Small intestine (tissue), 7 donors: ENCODE data around the gene HES1. TPM values are rescaled to one million over a fixed set of nuclear protein-coding genes. Genes with fewer than 3 reads are reported as not detected.

Source experiments
- DNase-seq, 2 donors: peaks; one replicate each; pipeline versions ENCODE4 v3.0.0 to v3.0.0-alpha.2; 2013
- FAIRE-seq: peaks from 2 replicates; lab custom pipeline; 2012; peaks lifted over from hg19 to GRCh38; lab: Jason Lieb, UNC
- H3K27ac ChIP-seq, 3 donors: one replicate each; pipeline ENCODE4 v1.5.1; 2013; ENCODE audit warnings: low read length in 2 of 3, mild to moderate bottlenecking in 2 of 3, control low read depth in 1 of 3, inconsistent platforms in 1 of 3, low read depth in 1 of 3, moderate library complexity in 1 of 3
- H3K27me3 ChIP-seq, 3 donors: one replicate each; pipeline ENCODE4 v1.6.1; 2013; ENCODE audit warnings: low read length in 3 of 3, inconsistent platforms in 1 of 3; ENCODE audit not compliant: control insufficient read depth in 3 of 3, insufficient read depth in 3 of 3
- H3K36me3 ChIP-seq, 3 donors: one replicate each; pipeline ENCODE4 v1.6.1; 2013; ENCODE audit warnings: low read length in 3 of 3, inconsistent platforms in 1 of 3, low read depth in 1 of 3, mild to moderate bottlenecking in 1 of 3, moderate library complexity in 1 of 3; ENCODE audit not compliant: control insufficient read depth in 3 of 3, insufficient read depth in 2 of 3
- H3K4me1 ChIP-seq, 3 donors: one replicate each; pipeline ENCODE4 v1.6.1; 2013; ENCODE audit warnings: low read length in 2 of 3, inconsistent platforms in 1 of 3, low read depth in 1 of 3, mild to moderate bottlenecking in 1 of 3, moderate library complexity in 1 of 3; ENCODE audit not compliant: control insufficient read depth in 3 of 3, insufficient read depth in 2 of 3
- H3K4me3 ChIP-seq, 3 donors: one replicate each; pipeline ENCODE4 v1.5.1; 2013; ENCODE audit warnings: low read length in 3 of 3, control low read depth in 1 of 3, inconsistent platforms in 1 of 3, low read depth in 1 of 3, mild to moderate bottlenecking in 1 of 3, moderate library complexity in 1 of 3
- H3K9me3 ChIP-seq, 2 donors: one replicate each; pipeline ENCODE4 v1.6.1; 2013; ENCODE audit warnings: low read depth in 1 of 2, low read length in 1 of 2; ENCODE audit not compliant: control insufficient read depth in 2 of 2, insufficient read depth in 1 of 2
- WGBS, 3 donors: extraction: QIAGEN DNeasy Blood & Tissue Kit; methylation state at CpG; one replicate each; pipeline ENCODE4 v1.1.7; 2013; 5-methylcytosine and 5-hydroxymethylcytosine counted together
- polyA plus RNA-seq, 4 donors: library from polyadenylated mRNA; stranded (reverse) in 3 of 4; unstranded in 1 of 4; fragments of 200-250 nt in 3 of 4; fragments of 120-200 nt in 1 of 4; gene quantifications; one replicate each; pipeline versions ENCODE4 v1.2.1 to v1.2.3, GENCODE V29; 2013
- donor health status: healthy with polysubstance abuse.
- donor health status: control.
- donor health status: control.
- donor health status: Bipolar disorder and iron deficiency.
- donor health status: healthy.

Gene HES1
- polyA plus RNA-seq, 4 donors: 12.3 to 53.5 (median 27.5) TPM

- H3K27me3 ChIP-seq: no peaks in the 10 kb centered on the region
- 86 to 92% (median 90%) methylated on average over 9 of the region's 9 CpGs for WGBS, 3 donors
- no peak for DNase-seq
- H3K4me3 ChIP-seq: no peak overlapping the region
- no peak overlapping the region for H3K27ac ChIP-seq
- H3K36me3 ChIP-seq: no peaks in the 10 kb centered on the region
- H3K4me1 ChIP-seq: peaks cover 8 to 22% (median 10%) of the 10 kb centered on the region in 3 donors
- H3K9me3 ChIP-seq: no peaks in the 10 kb centered on the region
- no peak for FAIRE-seq
These were observed 30.7 kb upstream of the HES1 start for GRCh38 chr3:194105292-194105691.

- Histone ChIP-seq H3K27me3 (no peaks in the 10 kb centered on the region), H3K27ac (no peak overlapping the region), H3K4me1 (peaks cover 1 to 11% (median 6%) of the 10 kb centered on the region in 3 donors), H3K9me3 (no peaks in the 10 kb centered on the region), H3K36me3 (no peaks in the 10 kb centered on the region), H3K4me3 (no peak overlapping the region)
- DNase-seq (no peak), FAIRE-seq (no peak)
- 79 to 100% (median 88%) methylated on average over 1 of the region's 1 CpG for WGBS, 3 donors
These were observed 28.8 kb upstream of the HES1 start for GRCh38 chr3:194107107-194107506.

GRCh38 chr3:194109192-194109863 lies 26.6 kb upstream of the HES1 start:
- DNase-seq: no peak
- H3K36me3 ChIP-seq: no peaks in the 10 kb centered on the region
- H3K27ac ChIP-seq: no peak overlapping the region
- peaks cover 0 to 22% (median 6%) of the 10 kb centered on the region in 3 donors for H3K4me1 ChIP-seq
- no peaks in the 10 kb centered on the region for H3K9me3 ChIP-seq
- WGBS, 3 donors: 85 to 87% (median 87%) methylated on average over 3 of the region's 3 CpGs
- no peak for FAIRE-seq
- no peak overlapping the region for H3K4me3 ChIP-seq
- H3K27me3 ChIP-seq: no peaks in the 10 kb centered on the region

- peaks cover 0 to 22% (median 6%) of the 10 kb centered on the region in 3 donors for H3K4me1 ChIP-seq
- 63 to 73% (median 65%) methylated on average over 8 of the region's 9 CpGs for WGBS, 3 donors
- no peaks in the 10 kb centered on the region for H3K27me3 ChIP-seq
- H3K9me3 ChIP-seq: no peaks in the 10 kb centered on the region
- H3K36me3 ChIP-seq: no peaks in the 10 kb centered on the region
- no peak overlapping the region for H3K27ac ChIP-seq
- no peak overlapping the region for H3K4me3 ChIP-seq
- DNase-seq (no peak), FAIRE-seq (no peak)
These were observed 25.5 kb upstream of the HES1 start for GRCh38 chr3:194110483-194110882.

GRCh38 chr3:194111336-194111735 lies 24.6 kb upstream of the HES1 start:
- no peak for DNase-seq
- H3K4me3 ChIP-seq: no peak overlapping the region
- no peaks in the 10 kb centered on the region for H3K9me3 ChIP-seq
- no peak for FAIRE-seq
- H3K4me1 ChIP-seq: peaks cover 0 to 24% (median 6%) of the 10 kb centered on the region in 3 donors
- H3K27ac ChIP-seq: no peak overlapping the region
- 73 to 82% (median 82%) methylated on average over 4 of the region's 4 CpGs for WGBS, 3 donors
- no peaks in the 10 kb centered on the region for H3K27me3 ChIP-seq
- no peaks in the 10 kb centered on the region for H3K36me3 ChIP-seq

- Histone ChIP-seq H3K4me1 (peaks cover under 1 to 33% (median 6%) of the 10 kb centered on the region in 3 donors), H3K27ac (peak overlapping the region in 2 of 3 donors; percentile 66 to 77), H3K36me3 (no peaks in the 10 kb centered on the region), H3K9me3 (no peaks in the 10 kb centered on the region), H3K27me3 (no peaks in the 10 kb centered on the region), H3K4me3 (no peak overlapping the region)
- 8 to 45% (median 28%) methylated on average over 9 of the region's 9 CpGs for WGBS, 3 donors
- FAIRE-seq: no peak
- DNase-seq: peak; percentile 95 to 96
These were observed 23.5 kb upstream of the HES1 start for GRCh38 chr3:194112120-194113106.

- DNase-seq (peak in 1 of 2 donors; percentile 68), FAIRE-seq (no peak)
- Histone ChIP-seq H3K27ac (no peak overlapping the region), H3K36me3 (no peaks in the 10 kb centered on the region), H3K27me3 (no peaks in the 10 kb centered on the region), H3K4me3 (no peak overlapping the region), H3K4me1 (peaks cover 2 to 37% (median 3%) of the 10 kb centered on the region in 3 donors), H3K9me3 (no peaks in the 10 kb centered on the region)
- WGBS, 3 donors: 33 to 71% (median 69%) methylated on average over 7 of the region's 7 CpGs
These were observed 21.8 kb upstream of the HES1 start for GRCh38 chr3:194114123-194114522.

- no peaks in the 10 kb centered on the region for H3K27me3 ChIP-seq
- peak overlapping the region; percentile 14 to 47 (median 33) for H3K27ac ChIP-seq
- H3K36me3 ChIP-seq: no peaks in the 10 kb centered on the region
- H3K4me1 ChIP-seq: peaks cover 2 to 43% (median 4%) of the 10 kb centered on the region in 3 donors
- WGBS, 3 donors: 18 to 59% (median 30%) methylated on average over 12 of the region's 12 CpGs
- H3K9me3 ChIP-seq: no peaks in the 10 kb centered on the region
- DNase-seq (peak; percentile 87 to 94), FAIRE-seq (no peak)
- H3K4me3 ChIP-seq: no peak overlapping the region
These were observed 18.7 kb upstream of the HES1 start for GRCh38 chr3:194117104-194117845.
